ENCODE results near the gene HLA-DMA. TPM values are rescaled to one million over a fixed set of nuclear protein-coding genes. Genes with fewer than 3 reads are reported as not detected.

Gene HLA-DMA
- total RNA-seq, result 1.8 and 2.1 TPM in 2 replicates

GRCh38 chr6:32952817-32953739 is at the start of gene HLA-DMA:
Gene HLA-DMA, minus strand, starts transcription at chr6:32953097. Its CDS starts 61 bp downstream, at chr6:32953036.

GRCh38 chr6:32968093-32968866 is 15.4 kb upstream of the HLA-DMA start, which contains the start of gene BRD2:
Gene BRD2, plus strand, starts transcription at chr6:32968594. Its CDS starts 4,305 bp downstream, at chr6:32972899.

GRCh38 chr6:32940656-32941213 is 12.2 kb downstream of the HLA-DMA start, which contains the start of gene HLA-DMB:
Gene HLA-DMB, minus strand, starts transcription at chr6:32941028. Its CDS starts 221 bp downstream, at chr6:32940807.

Other genes starting within 250 kb of the HLA-DMA start
- gene HLA-DQA2, start 211.7 kb downstream of the HLA-DMA start, total RNA-seq, result not detected in 2 replicates
- not detected in 2 replicates for gene HLA-DQB2, start 189.6 kb downstream of the HLA-DMA start, total RNA-seq
- gene HLA-DOB, start 136.1 kb downstream of the HLA-DMA start, total RNA-seq, result 0.09 and 0.14 TPM in 2 replicates
- gene TAP2, start 114.4 kb downstream of the HLA-DMA start, total RNA-seq, result 15.8 and 21.7 TPM in 2 replicates
- gene PSMB8, start 109.0 kb downstream of the HLA-DMA start, total RNA-seq, result 43.6 and 51.9 TPM in 2 replicates
- gene TAP1, start 99.4 kb downstream of the HLA-DMA start, total RNA-seq, result 37.1 and 41.5 TPM in 2 replicates
- 29.2 and 31.1 TPM in 2 replicates for gene PSMB9, start 98.9 kb downstream of the HLA-DMA start, total RNA-seq
- gene HLA-DMB, start 12.1 kb downstream of the HLA-DMA start, total RNA-seq, result under 0.01 and 0.71 TPM in 2 replicates
- 54.8 and 73.9 TPM in 2 replicates for gene BRD2, start 15.5 kb upstream of the HLA-DMA start, total RNA-seq
- gene HLA-DOA, start 56.5 kb upstream of the HLA-DMA start, total RNA-seq, result under 0.01 TPM in 1 of 2 replicates, not detected in the other
- 2.8 TPM in 1 of 2 replicates, not detected in the other for gene HLA-DPA1, start 120.6 kb upstream of the HLA-DMA start, total RNA-seq
- 2.3 and 15.9 TPM in 2 replicates for gene HLA-DPB1, start 122.9 kb upstream of the HLA-DMA start, total RNA-seq
- gene COL11A2, start 239.4 kb upstream of the HLA-DMA start, total RNA-seq, result 0.14 and 0.46 TPM in 2 replicates
- gene RXRB, start 247.6 kb upstream of the HLA-DMA start, total RNA-seq, result 20.8 and 23.5 TPM in 2 replicates
- 169 and 203 TPM in 2 replicates for gene SLC39A7, start 247.8 kb upstream of the HLA-DMA start, total RNA-seq